Measurements from ENCODE around the gene MATN1. TPM values are rescaled to one million over a fixed set of nuclear protein-coding genes. Genes with fewer than 3 reads are reported as not detected.

The MATN1 gene
- total and polyA plus RNA-seq, 12 donors, result not detected

DNA sequence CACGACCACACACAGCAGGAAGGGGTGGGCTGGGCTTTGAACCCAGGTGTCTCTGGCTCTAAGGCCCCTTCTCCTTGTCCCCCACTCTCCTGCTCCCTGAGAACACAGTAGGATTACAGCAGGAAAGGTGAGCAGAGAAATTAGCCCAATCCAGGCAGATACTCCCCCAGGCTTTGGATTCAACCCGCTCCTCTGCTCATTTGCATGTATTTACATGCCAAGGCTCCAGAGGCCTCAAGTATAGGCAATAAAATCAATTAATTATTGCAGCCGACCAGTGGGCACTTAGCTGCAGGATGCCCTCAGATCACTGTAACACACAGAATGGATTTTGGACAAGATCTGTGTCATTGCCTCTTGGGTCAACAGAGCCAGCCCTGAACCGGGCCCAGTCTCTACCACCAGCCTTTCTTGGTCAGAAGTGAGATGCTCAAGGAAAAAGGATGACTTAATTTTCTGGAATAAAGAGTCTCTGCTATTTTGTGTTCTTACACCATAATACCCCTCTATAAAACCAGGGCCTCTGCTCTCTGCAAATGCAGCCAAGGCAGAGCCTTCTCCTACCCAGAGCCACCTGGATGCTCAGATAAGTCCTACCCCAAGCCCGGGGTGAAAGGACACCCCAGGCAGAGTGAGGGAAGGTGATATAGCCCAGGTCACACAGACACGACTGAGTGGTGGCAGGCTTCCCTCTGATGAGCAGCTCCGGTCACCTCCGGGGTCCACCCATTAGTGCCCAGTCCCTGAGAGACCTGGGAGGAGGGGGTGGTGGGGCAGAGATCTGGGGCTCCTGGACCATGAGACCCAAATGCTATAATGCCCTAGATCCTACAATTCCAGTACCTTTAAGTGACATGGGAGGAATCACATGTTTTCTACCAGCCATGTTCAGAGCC, 28.9 kb downstream of the MATN1 start:
- intact Hi-C loops (cut with DNase I), result no loop called here
- H3K9me3 ChIP-seq, result no peaks in the 10 kb centered on the region
- no peak overlapping the region for H3K4me3 ChIP-seq
- no peak overlapping the region for H3K27ac ChIP-seq
- TF ChIP-seq, protein P1, sequence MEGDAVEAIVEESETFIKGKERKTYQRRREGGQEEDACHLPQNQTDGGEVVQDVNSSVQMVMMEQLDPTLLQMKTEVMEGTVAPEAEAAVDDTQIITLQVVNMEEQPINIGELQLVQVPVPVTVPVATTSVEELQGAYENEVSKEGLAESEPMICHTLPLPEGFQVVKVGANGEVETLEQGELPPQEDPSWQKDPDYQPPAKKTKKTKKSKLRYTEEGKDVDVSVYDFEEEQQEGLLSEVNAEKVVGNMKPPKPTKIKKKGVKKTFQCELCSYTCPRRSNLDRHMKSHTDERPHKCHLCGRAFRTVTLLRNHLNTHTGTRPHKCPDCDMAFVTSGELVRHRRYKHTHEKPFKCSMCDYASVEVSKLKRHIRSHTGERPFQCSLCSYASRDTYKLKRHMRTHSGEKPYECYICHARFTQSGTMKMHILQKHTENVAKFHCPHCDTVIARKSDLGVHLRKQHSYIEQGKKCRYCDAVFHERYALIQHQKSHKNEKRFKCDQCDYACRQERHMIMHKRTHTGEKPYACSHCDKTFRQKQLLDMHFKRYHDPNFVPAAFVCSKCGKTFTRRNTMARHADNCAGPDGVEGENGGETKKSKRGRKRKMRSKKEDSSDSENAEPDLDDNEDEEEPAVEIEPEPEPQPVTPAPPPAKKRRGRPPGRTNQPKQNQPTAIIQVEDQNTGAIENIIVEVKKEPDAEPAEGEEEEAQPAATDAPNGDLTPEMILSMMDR (IDR thresholded peaks at IDR 0.05), result no peak
- peaks cover 0 to 13% (median 0%) of the 10 kb centered on the region in 9 donors for H3K4me1 ChIP-seq
- no peaks in the 10 kb centered on the region for H3K36me3 ChIP-seq
- 67 to 72% methylated on average over 8 of the region's 8 CpGs for WGBS, 2 donors
- ATAC-seq, result no peak
- DNase-seq, result no peak
- H3K27me3 ChIP-seq, result peaks cover 0 to 31% (median 9%) of the 10 kb centered on the region in 7 donors

DNA sequence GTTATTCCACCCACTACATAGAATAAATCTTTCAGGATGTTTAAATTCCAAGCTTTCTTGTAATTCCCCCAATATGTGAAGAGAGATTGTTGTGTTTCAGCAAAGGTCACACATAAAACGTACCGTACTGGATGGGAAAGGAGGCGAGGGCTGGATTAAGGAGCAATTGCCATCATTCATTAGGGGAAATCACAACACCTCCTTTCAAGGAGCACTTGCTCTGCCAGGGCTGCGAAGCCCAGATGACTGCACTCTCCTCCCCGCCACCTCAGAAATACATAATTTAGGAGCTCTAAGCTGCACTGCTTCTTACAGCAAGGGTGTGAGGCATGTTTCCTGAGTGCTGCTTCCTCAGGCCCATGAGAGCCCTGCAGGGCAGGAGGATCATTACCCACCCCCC, 29.6 kb downstream of the MATN1 start:
- no peak overlapping the region for H3K4me3 ChIP-seq
- intact Hi-C loops (cut with DNase I), result no loop called here
- ATAC-seq, result no peak
- DNase-seq, result no peak
- no peaks in the 10 kb centered on the region for H3K36me3 ChIP-seq
- 86% methylated on average over 5 of the region's 5 CpGs for WGBS, 2 donors
- no peak overlapping the region for H3K27ac ChIP-seq
- H3K9me3 ChIP-seq, result no peaks in the 10 kb centered on the region
- TF ChIP-seq, protein P1 (IDR thresholded peaks at IDR 0.05), result no peak
- peaks cover 0 to 13% (median 0%) of the 10 kb centered on the region in 9 donors for H3K4me1 ChIP-seq
- peaks cover 0 to 38% (median 12%) of the 10 kb centered on the region in 7 donors for H3K27me3 ChIP-seq

DNA sequence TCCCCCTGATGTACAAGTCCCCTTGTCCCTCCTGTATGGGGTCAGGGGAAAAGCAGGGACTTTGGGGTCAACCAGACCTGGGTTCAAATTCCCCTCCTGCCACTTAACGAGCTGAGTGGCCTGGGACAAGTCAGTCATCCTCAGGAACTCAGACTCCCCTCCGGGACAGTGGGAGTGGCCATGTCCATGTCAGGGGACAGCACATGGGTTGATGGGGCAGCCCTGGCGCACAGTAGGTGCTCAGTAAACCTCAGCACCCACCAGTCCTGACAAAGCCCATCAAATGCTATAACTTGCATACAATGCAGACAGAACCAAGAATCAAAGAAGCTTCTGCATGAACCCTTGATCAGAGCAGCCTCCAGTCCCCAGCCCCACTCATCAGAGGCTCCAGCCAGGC, 30.0 kb downstream of the MATN1 start:
- Histone ChIP-seq H3K27ac (no peak overlapping the region), H3K27me3 (peaks cover 0 to 40% (median 12%) of the 10 kb centered on the region in 7 donors), H3K4me1 (peaks cover 0 to 9% (median 0%) of the 10 kb centered on the region in 9 donors), H3K9me3 (no peaks in the 10 kb centered on the region), H3K4me3 (no peak overlapping the region), H3K36me3 (no peaks in the 10 kb centered on the region)
- WGBS, 2 donors, result 71 to 79% methylated on average over 3 of the region's 3 CpGs
- intact Hi-C loops (cut with DNase I), result no loop called here
- TF ChIP-seq, protein P1 (IDR thresholded peaks at IDR 0.05), result no peak
- ATAC-seq (no peak), DNase-seq (no peak)

DNA sequence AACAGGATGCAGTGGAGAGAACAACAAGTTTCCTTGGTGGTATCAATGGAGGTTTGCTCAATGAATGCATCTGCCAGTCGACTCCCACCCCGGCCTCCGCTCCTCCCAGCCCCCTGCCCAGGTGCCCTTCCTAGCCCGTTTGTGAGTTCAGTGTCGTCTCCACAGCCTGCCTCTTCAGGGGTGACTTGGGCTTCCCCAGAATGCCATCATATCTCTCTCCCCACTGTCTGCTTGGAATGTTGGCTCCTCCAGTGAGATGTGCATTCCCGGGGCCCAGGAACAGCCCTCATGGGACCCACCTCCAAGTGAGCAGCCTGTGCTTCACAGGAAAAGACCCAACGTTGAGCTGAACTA, 30.5 kb downstream of the MATN1 start:
- no peak for ATAC-seq
- H3K4me3 ChIP-seq, result no peak overlapping the region
- peaks cover 0 to 40% (median 12%) of the 10 kb centered on the region in 7 donors for H3K27me3 ChIP-seq
- no peaks in the 10 kb centered on the region for H3K9me3 ChIP-seq
- H3K36me3 ChIP-seq, result no peaks in the 10 kb centered on the region
- H3K4me1 ChIP-seq, result peaks cover 0 to 4% (median 0%) of the 10 kb centered on the region in 9 donors
- intact Hi-C loops (cut with DNase I), result no loop called here
- no peak for DNase-seq
- TF ChIP-seq, protein P1 (IDR thresholded peaks at IDR 0.05), result no peak
- WGBS, 2 donors, result 72 to 74% methylated on average over 7 of the region's 7 CpGs
- no peak overlapping the region for H3K27ac ChIP-seq
